ENCODE data around the gene SFMBT1.

DNA sequence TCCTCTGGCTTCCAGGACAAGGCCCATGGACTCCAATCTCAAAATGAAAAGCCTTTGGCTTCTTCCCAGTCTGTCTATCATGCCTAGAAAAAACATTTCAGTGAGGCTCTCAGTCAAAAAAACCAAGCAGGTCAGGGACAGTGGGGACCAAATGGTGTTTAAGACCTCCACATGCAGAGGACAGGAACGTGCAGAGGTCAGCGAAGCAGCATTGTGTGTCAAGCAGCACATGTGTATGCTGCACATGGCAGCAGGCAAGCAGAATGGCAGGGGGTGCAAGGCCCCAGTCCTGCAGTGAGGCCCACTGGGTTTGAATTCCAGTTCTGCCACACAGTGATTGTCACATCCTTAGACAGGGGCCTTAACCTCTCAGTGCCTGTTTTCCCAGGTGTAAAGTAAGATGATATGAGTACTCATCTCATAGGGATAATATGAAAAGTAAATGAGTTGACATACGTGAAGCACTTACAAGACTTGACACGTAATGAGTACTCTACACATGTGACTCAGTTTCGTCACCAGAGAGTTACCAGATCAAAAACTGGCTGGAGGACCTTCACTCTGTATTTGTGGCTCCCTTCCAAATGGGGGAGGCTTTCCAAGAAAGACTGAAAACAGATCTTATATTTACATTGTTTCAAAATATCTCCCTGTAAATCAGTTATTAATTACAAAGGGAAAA is 159.7 kb downstream of the SFMBT1 start:
- TF ChIP-seq, protein P1, sequence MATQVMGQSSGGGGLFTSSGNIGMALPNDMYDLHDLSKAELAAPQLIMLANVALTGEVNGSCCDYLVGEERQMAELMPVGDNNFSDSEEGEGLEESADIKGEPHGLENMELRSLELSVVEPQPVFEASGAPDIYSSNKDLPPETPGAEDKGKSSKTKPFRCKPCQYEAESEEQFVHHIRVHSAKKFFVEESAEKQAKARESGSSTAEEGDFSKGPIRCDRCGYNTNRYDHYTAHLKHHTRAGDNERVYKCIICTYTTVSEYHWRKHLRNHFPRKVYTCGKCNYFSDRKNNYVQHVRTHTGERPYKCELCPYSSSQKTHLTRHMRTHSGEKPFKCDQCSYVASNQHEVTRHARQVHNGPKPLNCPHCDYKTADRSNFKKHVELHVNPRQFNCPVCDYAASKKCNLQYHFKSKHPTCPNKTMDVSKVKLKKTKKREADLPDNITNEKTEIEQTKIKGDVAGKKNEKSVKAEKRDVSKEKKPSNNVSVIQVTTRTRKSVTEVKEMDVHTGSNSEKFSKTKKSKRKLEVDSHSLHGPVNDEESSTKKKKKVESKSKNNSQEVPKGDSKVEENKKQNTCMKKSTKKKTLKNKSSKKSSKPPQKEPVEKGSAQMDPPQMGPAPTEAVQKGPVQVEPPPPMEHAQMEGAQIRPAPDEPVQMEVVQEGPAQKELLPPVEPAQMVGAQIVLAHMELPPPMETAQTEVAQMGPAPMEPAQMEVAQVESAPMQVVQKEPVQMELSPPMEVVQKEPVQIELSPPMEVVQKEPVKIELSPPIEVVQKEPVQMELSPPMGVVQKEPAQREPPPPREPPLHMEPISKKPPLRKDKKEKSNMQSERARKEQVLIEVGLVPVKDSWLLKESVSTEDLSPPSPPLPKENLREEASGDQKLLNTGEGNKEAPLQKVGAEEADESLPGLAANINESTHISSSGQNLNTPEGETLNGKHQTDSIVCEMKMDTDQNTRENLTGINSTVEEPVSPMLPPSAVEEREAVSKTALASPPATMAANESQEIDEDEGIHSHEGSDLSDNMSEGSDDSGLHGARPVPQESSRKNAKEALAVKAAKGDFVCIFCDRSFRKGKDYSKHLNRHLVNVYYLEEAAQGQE (IDR thresholded peaks at IDR 0.05; ENCODE audit: unreplicated experiment) = no peak
- TF ChIP-seq, protein P2, sequence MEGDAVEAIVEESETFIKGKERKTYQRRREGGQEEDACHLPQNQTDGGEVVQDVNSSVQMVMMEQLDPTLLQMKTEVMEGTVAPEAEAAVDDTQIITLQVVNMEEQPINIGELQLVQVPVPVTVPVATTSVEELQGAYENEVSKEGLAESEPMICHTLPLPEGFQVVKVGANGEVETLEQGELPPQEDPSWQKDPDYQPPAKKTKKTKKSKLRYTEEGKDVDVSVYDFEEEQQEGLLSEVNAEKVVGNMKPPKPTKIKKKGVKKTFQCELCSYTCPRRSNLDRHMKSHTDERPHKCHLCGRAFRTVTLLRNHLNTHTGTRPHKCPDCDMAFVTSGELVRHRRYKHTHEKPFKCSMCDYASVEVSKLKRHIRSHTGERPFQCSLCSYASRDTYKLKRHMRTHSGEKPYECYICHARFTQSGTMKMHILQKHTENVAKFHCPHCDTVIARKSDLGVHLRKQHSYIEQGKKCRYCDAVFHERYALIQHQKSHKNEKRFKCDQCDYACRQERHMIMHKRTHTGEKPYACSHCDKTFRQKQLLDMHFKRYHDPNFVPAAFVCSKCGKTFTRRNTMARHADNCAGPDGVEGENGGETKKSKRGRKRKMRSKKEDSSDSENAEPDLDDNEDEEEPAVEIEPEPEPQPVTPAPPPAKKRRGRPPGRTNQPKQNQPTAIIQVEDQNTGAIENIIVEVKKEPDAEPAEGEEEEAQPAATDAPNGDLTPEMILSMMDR (conservative IDR thresholded peaks at IDR 0.05; ENCODE audit: low read depth in 2 of 2) = no peak
- TF ChIP-seq CREB1 (CRISPR knock-in tag; IDR thresholded peaks at IDR 0.05; ENCODE audit: low read depth) = no peak
- TF ChIP-seq EZH2 (IDR thresholded peaks at IDR 0.05; ENCODE audit: low read depth, unreplicated experiment) = no peak
- no peak for TF ChIP-seq EZH2phosphoT487 (IDR thresholded peaks at IDR 0.05; ENCODE audit: unreplicated experiment)
- TF ChIP-seq POLR2AphosphoS5 (IDR thresholded peaks at IDR 0.05; ENCODE audit: low read depth) = no peak
- no peak for TF ChIP-seq ZNF114 (CRISPR knock-in tag; IDR thresholded peaks at IDR 0.05)
- no peak for TF ChIP-seq STAT1 (IDR thresholded peaks at IDR 0.05; ENCODE audit: unreplicated experiment)
- TF ChIP-seq, protein P3, sequence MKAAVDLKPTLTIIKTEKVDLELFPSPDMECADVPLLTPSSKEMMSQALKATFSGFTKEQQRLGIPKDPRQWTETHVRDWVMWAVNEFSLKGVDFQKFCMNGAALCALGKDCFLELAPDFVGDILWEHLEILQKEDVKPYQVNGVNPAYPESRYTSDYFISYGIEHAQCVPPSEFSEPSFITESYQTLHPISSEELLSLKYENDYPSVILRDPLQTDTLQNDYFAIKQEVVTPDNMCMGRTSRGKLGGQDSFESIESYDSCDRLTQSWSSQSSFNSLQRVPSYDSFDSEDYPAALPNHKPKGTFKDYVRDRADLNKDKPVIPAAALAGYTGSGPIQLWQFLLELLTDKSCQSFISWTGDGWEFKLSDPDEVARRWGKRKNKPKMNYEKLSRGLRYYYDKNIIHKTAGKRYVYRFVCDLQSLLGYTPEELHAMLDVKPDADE (IDR thresholded peaks at IDR 0.05) = no peak
- no peak for TF ChIP-seq ZNF331 (CRISPR knock-in tag; IDR thresholded peaks at IDR 0.05; ENCODE audit: low read depth)
- no peak for TF ChIP-seq NANOG (IDR thresholded peaks at IDR 0.05; ENCODE audit: borderline replicate concordance)
- TF ChIP-seq JUNB (IDR thresholded peaks at IDR 0.05; ENCODE audit: unreplicated experiment) = no peak

Data from GM23338 (cell line).